HEK293 (cell line): ENCODE measurements around the gene TMA7B.

Experiments
- ELK4 ChIP-seq: IDR thresholded peaks from 2 replicates; pipeline ENCODE4 v1.6.1; 2011; ENCODE audit warnings: mild to moderate bottlenecking, low read depth, low read length, borderline replicate concordance
- GLI4 ChIP-seq: fragments of 450-650 bp; formaldehyde crosslinking; IDR thresholded peaks from 2 replicates; pipeline ENCODE4 v1.5.1; 2016; ENCODE audit warnings: missing biosample characterization, missing genetic modification characterization
- RBAK ChIP-seq: fragments of 450-650 bp; formaldehyde crosslinking; IDR thresholded peaks from 2 replicates; pipeline ENCODE4 v1.5.1; 2016; ENCODE audit warnings: missing biosample characterization, missing genetic modification characterization
- REST ChIP-seq: fragments of 450-650 bp; formaldehyde crosslinking; IDR thresholded peaks from 2 replicates; pipeline ENCODE4 v1.5.1; 2016; ENCODE audit warnings: missing biosample characterization, missing genetic modification characterization
- ZBTB49 ChIP-seq: fragments of 450-650 bp; formaldehyde crosslinking; IDR thresholded peaks from 2 replicates; pipeline ENCODE4 v1.5.1; 2016; ENCODE audit warnings: missing biosample characterization, missing genetic modification characterization, low read depth
- ZNF350 ChIP-seq: fragments of 450-650 bp; formaldehyde crosslinking; IDR thresholded peaks from 2 replicates; pipeline ENCODE4 v1.5.0; 2017; ENCODE audit warnings: missing biosample characterization, mild to moderate bottlenecking, missing genetic modification characterization
- ZNF433 ChIP-seq: fragments of 450-650 bp; formaldehyde crosslinking; IDR thresholded peaks from 2 replicates; pipeline ENCODE4 v1.5.1; 2016; ENCODE audit warnings: missing biosample characterization, missing genetic modification characterization, low read depth
- ZNF785 ChIP-seq: fragments of 450-650 bp; formaldehyde crosslinking; IDR thresholded peaks from 2 replicates; pipeline ENCODE4 v1.5.1; 2016; ENCODE audit warnings: missing biosample characterization, missing genetic modification characterization
- TF ChIP-seq, protein P1 (sequence below): fragments of 450-650 bp; formaldehyde crosslinking; IDR thresholded peaks from 2 replicates; pipeline ENCODE4 v1.5.1; 2016; ENCODE audit warnings: missing biosample characterization, missing genetic modification characterization

- TF ChIP-seq, protein P1, sequence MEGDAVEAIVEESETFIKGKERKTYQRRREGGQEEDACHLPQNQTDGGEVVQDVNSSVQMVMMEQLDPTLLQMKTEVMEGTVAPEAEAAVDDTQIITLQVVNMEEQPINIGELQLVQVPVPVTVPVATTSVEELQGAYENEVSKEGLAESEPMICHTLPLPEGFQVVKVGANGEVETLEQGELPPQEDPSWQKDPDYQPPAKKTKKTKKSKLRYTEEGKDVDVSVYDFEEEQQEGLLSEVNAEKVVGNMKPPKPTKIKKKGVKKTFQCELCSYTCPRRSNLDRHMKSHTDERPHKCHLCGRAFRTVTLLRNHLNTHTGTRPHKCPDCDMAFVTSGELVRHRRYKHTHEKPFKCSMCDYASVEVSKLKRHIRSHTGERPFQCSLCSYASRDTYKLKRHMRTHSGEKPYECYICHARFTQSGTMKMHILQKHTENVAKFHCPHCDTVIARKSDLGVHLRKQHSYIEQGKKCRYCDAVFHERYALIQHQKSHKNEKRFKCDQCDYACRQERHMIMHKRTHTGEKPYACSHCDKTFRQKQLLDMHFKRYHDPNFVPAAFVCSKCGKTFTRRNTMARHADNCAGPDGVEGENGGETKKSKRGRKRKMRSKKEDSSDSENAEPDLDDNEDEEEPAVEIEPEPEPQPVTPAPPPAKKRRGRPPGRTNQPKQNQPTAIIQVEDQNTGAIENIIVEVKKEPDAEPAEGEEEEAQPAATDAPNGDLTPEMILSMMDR (tag by site-specific recombination) = no peak
- no peak for TF ChIP-seq ZNF785 (tag by site-specific recombination)
- TF ChIP-seq GLI4 (tag by site-specific recombination) = no peak
- no peak for TF ChIP-seq ZBTB49 (tag by site-specific recombination)
- TF ChIP-seq ZNF433 (tag by site-specific recombination) = no peak
- TF ChIP-seq RBAK (tag by site-specific recombination) = no peak
- TF ChIP-seq ELK4 = no peak
- TF ChIP-seq ZNF350 (tag by site-specific recombination) = no peak
- no peak for TF ChIP-seq REST
These were observed 31.4 kb upstream of the TMA7B start for GRCh38 chr22:39928536-39929520.
